GM18867 (cell line): ENCODE data around the gene TERT.
"Not testable (repeated sequence)": the region's sequence is repeated elsewhere in the genome, so short reads cannot be mapped to it uniquely, and the experiment has no call there.

ENCODE experiments used
- ATAC-seq: cut with Tn5 transposase; IDR thresholded peaks from one replicate; pipeline ENCODE4 v1.9.1; 2021; ENCODE audit warnings: mild to moderate bottlenecking, moderate library complexity; ENCODE audit not compliant: unreplicated experiment

The TERT gene

DNA sequence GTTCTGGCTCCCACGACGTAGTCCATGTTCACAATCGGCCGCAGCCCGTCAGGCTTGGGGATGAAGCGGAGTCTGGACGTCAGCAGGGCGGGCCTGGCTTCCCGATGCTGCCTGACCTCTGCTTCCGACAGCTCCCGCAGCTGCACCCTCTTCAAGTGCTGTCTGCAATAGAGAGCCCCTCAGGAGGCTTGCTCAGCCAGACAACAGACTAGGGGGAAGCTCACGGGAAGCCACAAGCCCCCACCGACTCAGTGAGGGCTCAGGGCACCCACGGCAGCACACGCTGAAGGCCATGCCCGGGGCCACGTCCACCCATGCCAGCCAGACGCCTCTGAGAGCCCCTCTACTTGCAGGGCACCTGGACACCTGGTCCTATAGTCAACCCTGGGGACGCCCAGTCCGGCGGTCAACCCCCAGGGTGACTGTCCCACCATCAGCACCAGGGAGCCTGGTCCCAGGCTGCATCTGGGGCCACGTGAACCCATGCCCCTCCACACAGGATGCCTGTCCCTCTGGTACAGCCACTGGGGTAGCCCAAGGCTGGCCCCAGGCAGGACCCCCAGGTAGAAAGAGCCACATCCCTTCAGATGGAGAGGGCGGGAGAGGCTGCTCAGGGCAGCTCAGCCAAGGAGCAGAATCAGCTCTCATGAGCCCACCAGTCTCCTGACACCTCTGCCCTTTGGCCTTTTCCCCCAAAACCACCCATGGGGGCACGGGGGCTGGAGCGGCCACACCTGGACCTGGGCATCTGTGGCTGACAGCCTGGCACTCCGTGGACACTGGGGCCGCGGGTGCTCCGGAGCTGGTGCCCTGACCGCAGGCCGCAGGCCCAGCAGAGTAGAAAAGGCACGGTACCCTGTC lies 14.5 kb downstream of the TERT start:
- ATAC-seq: no peak

DNA sequence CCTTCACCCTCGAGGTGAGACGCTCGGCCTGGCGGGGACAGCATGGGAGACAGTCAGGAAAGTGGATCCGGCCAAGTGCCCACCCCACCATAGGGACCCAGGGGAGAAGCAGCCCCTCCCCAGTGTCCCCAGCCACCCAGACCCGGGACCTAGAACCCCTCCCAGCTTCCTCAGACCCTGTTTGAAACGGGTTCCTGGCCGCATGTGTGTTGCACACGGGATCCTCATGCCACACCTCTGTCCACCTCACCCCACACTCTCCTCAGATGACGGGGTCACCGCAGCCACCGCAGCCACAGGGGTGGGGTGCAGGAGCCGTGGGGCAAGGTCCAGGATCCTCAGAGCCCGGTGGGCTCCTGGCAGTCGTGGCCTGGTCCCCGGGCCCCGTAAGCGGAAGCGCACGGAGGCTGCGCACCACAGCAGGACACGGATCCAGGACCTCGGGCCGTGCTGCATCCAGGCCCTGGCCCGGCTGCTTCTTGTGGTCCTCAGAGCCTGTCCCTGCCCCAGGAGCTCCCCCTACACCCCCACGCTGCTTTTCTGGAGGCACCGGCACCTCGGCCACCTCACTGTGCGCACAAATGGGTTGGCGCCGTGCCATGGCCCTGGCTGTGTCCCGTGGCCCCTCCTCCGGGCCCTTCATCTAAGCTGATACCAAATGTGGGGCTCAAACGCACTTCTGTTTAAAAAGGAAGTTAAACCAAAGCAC lies 15.3 kb downstream of the TERT start:
- ATAC-seq: no peak

DNA sequence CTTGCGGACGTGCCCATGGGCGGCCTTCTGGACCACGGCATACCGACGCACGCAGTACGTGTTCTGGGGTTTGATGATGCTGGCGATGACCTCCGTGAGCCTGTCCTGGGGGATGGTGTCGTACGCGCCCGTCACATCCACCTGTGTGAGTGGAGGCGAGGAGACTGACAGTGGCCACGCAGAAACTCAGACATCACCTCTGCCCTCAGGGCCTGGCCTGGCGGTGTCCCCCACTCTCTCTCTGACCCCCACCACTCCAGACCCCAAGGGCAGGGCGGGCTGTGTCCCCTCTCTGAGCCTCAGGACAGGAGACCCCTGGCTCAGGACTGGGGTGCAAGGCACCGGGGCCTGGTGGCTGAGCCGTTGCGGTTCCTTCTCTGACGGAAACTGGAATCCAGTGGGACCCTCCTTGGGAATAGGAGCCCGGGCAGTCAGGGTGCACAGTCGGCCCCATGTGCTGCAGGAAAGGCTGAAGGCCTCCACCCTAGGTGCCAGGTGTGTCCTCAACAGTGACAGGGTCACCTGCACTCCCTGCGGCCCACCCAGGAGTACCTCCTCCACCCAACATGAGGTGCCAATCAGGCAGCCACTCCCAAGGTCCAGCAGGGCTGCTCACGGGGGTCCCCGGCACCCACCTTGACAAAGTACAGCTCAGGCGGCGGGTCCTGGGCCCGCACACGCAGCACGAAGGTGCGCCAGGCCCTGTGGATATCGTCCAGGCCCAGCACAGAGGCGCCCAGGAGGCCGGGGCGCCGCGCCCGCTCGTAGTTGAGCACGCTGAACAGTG lies 16.0 kb downstream of the TERT start:
- ATAC-seq: no peak

DNA sequence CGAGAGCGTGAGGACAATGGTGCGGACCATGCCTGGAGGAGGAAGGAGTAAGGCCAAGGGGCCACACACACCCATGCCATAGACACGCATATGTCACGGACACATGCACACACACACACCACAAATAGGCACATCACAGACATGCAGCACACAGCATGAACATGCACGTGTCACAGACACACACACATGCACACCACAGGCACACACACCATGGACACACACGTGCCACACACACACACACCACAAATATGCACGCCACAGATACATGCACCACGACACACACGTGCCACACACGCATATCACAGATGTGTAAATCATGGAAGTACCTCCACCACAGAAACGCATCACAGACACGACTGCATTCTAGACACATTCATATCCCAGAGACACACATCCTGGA lies 16.7 kb downstream of the TERT start:
- no peak for ATAC-seq

DNA sequence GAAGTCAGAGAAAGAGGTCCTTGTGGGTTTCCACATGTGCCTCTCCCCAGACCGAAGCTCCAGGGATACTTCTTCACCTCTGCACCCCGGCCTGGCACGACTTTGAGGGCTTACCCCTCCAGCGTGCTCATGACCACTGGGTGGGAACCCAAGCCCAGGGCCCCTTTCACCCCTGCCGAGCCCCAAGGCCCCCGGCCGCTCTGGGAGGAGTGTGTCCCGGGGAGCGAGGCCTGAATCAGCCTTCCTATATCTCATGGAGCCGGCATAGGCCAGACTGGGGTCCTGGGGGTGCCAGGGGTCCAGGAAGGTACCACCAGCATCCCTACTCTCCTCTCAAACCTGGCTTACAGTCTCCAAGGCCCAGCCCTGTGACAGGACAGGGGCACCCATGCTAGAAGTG lies 17.1 kb downstream of the TERT start:
- no peak for ATAC-seq

DNA sequence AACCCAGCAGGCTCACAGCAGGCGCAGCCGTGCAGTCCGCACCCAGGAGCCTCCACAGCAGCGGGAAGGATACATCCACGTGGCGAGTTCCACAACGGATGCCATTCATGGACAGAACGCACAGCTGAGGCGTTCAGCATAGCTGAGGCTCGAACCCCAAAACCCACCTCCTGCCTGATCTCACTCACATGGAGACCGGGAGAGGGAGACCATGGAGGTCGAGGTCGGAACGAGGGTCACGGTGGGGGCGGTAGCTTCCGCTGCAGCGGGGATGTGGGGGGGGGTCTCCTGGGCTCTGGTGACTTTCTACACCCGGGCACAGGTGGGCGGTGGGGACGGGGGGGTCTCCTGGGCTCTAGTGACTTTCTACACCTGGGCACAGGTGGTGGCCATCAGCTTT lies 17.5 kb downstream of the TERT start:
- no peak for ATAC-seq

DNA sequence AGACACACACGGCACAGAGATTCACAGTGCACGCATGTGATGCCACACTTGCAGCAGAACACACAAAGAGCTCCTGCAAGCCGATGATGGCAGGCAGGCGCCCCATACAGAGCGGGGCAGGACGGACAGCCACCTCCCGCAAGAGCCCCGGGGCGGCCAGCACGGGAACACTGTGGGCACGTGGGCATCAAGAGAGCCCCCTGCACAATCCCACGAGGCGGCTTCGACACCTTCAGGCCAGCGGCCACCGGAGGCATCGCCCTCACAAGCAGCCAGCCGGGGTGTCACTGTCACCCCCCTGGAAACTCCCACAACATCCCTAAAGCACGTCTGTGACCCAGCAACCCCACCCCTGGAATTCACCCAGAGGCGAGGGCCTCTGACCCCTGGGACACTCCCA lies 17.9 kb downstream of the TERT start:
- ATAC-seq: no peak

DNA sequence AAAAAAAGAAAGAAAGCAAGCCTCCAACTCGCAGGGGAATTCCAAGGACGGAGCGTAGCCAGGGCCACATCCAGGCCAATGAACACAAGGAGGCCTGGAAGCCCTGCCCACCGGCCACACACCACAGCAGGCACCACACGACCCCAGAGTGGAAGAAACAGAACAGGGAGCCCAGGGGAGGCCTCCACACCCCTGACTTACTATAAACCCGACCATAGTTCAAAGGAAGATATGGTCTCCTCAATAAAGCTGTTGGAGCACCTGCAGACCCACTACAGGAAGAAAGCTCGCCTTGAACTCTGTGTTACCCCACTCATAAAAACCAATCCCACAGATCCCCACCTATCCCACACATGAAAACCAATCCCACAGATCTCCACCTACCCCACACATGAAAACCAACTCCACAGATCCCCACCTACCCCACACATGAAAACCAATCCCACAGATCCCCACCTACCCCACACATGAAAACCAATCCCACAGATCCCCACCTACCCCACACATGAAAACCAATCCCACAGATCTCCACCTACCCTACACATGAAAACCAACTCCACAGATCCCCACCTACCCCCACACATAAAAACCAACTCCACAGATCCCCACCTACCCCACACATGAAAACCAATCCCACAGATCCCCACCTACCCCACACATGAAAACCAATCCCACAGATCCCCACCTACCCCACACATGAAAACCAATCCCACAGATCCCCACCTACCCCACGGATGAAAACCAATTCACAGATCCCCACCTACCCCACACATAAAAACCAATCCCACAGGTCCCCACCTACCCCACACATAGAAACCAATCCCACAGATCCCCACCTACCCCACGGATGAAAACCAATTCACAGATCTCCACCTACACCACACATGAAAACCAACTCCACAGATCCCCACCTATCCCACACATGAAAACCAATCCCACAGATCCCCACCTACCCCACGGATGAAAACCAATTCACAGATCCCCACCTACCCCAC lies 19.2 kb downstream of the TERT start:
- not testable (repeated sequence) for ATAC-seq

DNA sequence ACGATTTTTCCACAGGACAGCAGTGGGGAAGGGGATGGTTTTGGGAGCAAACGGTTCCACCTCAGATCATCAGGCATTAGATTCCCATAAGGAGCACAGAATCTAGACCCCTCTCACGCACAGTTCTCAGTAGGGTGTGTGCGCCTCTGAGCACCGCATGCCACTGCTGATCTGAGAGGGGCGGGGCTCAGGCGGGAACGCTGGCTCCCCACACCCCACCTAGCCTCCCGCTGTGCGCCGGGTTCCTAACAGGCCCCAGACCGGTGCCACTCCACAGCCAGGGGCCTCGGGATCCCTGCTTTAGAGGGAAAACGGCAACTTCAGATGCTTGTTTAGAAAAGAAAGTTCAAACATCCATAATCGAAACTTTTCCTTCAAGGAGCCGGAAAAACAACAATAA lies 20.4 kb downstream of the TERT start:
- ATAC-seq: no peak

DNA sequence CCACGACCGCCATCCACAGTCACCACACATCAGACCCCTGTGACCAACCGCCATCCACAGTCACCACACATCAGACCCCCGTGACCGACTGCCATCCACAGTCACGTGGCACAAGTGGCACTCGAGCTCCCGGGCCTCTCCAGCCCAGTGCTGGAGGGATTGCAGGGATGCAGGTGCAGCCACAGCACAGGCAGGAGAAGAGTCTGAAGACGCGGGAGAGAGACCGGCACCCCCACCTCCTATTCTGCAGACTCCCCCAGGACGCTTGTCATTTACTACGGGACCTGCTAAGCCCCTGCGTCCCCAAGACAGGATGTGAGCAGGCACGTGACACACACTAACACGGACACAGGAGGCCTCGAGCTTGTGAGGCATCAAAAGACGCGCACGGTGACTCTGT lies 21.1 kb downstream of the TERT start:
- ATAC-seq: no peak

DNA sequence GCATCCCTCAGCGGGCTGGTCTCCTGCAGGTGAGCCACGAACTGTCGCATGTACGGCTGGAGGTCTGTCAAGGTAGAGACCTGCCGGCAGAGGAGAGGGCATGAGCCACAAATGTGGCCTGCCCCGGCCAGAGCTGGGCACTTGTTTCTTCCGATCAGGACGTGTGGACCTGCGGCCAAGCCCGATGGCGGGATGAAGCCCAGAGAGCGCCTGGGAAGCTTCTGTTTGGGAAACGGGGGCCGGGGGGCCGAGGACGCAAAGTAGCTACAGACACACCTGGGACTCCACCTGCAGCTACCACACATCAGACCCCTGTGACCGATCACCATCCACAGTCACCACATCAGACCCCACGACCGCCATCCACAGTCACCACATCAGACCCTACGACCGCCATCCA lies 22.7 kb downstream of the TERT start:
- no peak for ATAC-seq

DNA sequence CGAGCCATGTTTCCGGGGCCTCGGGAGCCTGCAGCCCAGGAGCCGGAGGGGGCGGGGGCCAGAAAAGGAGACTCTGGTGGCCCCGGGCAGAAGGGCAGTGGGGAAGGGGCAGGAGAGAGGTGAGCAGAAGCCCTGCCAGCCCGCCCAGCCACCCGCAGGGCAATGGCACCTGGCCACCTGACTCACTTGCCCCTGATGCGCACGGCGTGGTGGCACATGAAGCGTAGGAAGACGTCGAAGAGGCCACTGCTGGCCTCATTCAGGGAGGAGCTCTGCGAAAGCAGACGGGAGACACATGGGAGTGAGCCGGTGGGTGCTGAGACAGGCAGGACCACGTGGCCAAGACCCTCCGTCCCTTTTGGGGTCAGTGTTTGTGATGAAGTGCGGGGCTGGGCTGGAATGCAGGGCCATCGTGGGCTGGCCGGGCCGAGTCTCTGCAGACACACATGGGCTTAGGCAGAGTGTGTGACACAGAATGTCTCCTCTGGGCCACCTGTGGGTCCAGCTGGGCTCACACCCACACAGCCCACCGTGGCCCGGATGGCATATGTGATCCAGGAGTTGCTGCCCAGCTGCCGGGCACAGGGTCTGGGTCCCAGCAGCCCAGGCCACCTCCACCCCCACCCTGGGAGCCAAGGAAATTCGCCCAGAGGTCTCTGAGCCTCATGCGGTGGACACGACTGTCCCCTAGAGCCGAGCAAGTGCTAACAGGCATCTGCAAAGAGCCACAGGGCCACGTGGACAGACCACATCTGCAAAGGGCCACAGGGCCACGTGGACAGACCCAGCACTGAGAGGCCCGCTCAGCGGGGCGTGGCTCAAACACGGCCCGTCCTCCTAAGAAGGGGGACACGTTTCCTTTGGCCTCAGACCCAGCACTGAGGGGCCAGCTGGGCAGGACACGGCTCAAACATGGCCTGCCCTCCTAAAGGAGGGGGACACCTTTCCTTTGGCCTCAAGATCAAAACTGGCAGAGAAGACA lies 23.6 kb downstream of the TERT start:
- no peak for ATAC-seq

DNA sequence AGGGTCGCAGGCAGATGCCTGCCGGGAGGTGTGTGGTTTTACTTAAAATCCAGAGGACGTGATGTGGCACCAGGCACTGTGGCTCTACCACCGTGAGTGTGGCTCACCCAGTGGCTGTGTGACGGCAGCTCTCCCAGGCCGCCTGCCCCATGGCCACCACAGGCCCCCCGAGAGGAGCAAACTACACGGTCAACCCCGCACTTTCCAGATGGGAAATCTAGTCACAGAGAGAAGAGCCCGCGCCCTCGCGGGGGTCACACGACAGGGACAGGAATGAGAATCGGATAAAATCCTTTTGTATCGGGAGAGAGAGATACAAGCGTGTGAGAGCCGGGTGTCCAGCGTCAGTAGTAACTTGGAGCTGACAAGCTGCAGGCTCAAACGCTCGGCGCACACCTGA lies 24.4 kb downstream of the TERT start:
- no peak for ATAC-seq

DNA sequence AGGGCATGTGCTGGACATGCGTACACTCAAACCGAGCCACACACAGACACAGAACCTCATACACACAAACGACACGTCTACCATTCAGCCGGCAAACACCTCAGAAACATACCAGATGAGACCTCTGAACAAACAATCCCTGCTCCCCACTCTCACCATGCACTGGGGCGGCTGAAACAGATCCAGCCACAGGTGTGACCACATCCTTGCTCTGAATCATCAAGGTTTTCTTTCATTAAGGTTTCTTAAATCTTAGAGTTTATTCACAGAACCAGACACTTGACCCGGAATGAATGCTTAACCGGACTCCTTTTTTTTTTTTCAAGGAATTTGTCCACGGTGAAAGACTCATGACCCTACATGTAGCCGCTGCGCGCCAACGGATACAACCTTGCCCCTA lies 26.2 kb downstream of the TERT start:
- no peak for ATAC-seq

DNA sequence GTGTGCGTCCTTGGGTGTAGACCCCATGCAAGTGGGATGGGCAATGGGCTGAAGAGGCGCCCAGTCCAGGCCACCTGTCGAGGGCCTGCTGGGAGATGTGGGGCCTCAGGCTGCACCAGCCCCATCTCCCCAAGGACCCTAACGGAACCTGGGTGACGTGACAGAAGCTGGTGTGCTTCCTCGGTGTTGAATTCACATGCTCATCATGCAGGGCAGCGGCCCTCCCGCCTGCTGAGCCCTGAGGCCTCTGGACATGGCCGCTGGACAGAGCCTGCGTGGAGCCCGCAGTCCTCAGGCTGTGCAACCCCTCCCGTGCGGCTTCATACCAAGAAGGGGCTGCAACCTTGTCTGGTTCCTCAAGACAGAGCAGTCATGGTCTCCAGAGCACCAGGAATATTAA lies 26.8 kb downstream of the TERT start:
- no peak for ATAC-seq

DNA sequence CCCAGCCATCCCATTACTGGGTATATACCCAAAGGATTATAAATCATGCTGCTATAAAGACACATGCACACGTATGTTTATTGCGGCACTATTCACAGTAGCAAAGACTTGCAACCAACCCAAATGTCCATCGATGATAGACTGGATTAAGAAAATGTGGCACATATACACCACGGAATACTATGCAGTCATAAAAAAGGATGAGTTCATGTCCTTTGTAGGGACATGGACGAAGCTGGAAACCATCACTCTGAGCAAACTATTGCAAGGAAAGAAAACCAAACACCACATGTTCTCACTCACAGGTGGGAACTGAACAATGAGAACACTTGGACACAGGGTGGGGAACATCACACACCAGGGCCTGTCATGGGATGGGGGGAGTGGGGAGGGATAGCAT lies 27.4 kb downstream of the TERT start:
- not testable (repeated sequence) for ATAC-seq

DNA sequence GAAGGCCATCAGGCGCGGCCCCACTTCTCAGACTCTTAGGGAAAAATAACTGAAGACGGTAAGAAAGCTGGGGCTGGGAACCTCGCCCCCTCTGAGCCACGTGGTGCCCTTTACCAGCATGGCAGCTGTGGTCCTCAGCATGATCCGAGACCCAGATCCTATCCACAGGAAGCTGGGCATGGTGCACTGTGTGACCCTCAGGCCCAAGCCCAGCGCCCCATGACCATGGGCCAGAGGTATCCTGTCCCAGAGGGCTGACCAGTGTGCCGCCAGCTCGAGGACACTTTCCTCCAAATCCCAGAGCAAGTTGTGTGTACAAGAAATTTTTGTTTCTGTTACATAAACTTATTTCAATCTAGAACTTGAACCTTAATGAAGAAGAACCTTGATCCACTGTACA lies 28.1 kb downstream of the TERT start:
- ATAC-seq: no peak

DNA sequence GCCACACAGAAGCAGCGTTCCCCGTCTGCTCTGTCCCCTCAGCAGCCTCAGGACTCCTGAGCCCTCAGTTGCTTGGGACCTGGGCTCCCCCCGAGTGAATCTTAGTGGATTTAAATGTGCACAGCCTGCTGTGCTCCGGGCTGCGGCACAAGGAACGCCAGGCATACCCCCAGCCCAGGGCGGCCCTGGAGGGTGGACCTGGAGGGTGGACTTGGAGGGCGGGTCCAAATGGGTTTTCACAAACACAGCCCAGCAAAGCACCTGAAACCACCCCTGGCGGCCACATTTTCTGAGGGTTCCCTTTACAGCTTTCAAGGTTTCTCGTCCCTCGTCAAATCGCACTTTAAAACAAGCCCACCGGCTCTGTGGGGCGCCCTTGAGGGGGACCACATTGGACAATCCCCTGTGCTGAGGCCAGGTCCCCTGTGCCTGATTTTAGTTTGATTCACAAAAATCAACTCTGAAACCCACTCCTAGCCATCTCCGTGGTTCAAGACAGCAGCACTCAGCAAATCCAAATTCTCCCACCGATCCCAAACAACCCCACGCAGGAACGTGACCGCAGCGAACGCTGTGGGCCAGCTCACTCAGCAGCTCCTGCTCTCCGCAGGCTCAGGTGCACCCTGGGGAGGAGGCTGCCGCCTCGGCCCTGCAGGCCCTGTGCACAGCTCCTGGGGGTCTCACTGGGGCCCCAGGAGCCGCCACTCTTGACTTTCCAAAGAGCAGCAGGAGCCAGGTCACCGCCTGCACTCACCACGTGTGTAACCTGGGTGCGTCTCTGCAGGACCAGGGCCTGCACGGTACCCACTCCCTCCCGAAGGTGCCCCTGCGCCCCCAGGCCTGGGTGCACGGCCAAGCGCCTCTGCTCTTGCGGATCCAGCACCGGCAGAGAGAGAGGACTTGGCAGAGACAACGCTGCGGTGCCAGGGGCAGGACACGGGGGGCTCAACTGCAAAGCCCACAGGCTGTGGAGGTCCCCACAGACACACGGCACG lies 29.1 kb downstream of the TERT start:
- ATAC-seq: no peak
